GM21360 (cell line): ENCODE results near the gene ATXN2.

Experiments used
- ATAC-seq: cut with Tn5 transposase; IDR thresholded peaks from one replicate; pipeline ENCODE4 v1.9.1; 2021; ENCODE audit warnings: mild to moderate bottlenecking, moderate library complexity; ENCODE audit not compliant: unreplicated experiment

ATXN2 gene

GRCh38 chr12:111440631-111441030, 158.5 kb downstream of the ATXN2 start:
- no peak for ATAC-seq

- ATAC-seq: no peak
These were observed 159.0 kb downstream of the ATXN2 start for GRCh38 chr12:111440152-111440551.

GRCh38 chr12:111439657-111440151, 159.4 kb downstream of the ATXN2 start:
- no peak for ATAC-seq

- no peak for ATAC-seq
These were observed 160.6 kb downstream of the ATXN2 start for GRCh38 chr12:111438481-111438880.

- no peak for ATAC-seq
These were observed 161.2 kb downstream of the ATXN2 start for GRCh38 chr12:111437816-111438454.

GRCh38 chr12:111436811-111437210, 162.3 kb downstream of the ATXN2 start:
- no peak for ATAC-seq

GRCh38 chr12:111436266-111436665, 162.8 kb downstream of the ATXN2 start:
- ATAC-seq: no peak

- ATAC-seq: no peak
These were observed 163.4 kb downstream of the ATXN2 start for GRCh38 chr12:111435661-111436201.

GRCh38 chr12:111434680-111435338, 164.3 kb downstream of the ATXN2 start:
- ATAC-seq: peak; percentile 49

- no peak for ATAC-seq
These were observed 165.1 kb downstream of the ATXN2 start for GRCh38 chr12:111434049-111434448.

GRCh38 chr12:111431772-111432171, 167.3 kb downstream of the ATXN2 start:
- no peak for ATAC-seq

- ATAC-seq: no peak
These were observed 168.4 kb downstream of the ATXN2 start for GRCh38 chr12:111430433-111431353.

GRCh38 chr12:111429828-111430432, 169.2 kb downstream of the ATXN2 start:
- no peak for ATAC-seq

- no peak for ATAC-seq
These were observed 170.4 kb downstream of the ATXN2 start for GRCh38 chr12:111428728-111429175.

GRCh38 chr12:111428081-111428727, 170.9 kb downstream of the ATXN2 start:
- ATAC-seq: no peak

GRCh38 chr12:111427417-111428074, 171.6 kb downstream of the ATXN2 start:
- ATAC-seq: no peak

GRCh38 chr12:111426344-111427185, 172.6 kb downstream of the ATXN2 start:
- no peak for ATAC-seq

- no peak for ATAC-seq
These were observed 173.5 kb downstream of the ATXN2 start for GRCh38 chr12:111425655-111426054.

- no peak for ATAC-seq
These were observed 174.3 kb downstream of the ATXN2 start for GRCh38 chr12:111424793-111425251.
